GM21515 (cell line): ENCODE data around the gene ZNF135.

Source experiments
- ATAC-seq: cut with Tn5 transposase; IDR thresholded peaks from one replicate; pipeline ENCODE4 v1.9.1; 2021; ENCODE audit not compliant: unreplicated experiment

Gene ZNF135

GRCh38 chr19:58089846-58090245 is 30.8 kb downstream of the ZNF135 start:
- no peak for ATAC-seq

- no peak for ATAC-seq
Measured at GRCh38 chr19:58091251-58091995, 32.3 kb downstream of the ZNF135 start.

GRCh38 chr19:58093071-58093470 is 34.0 kb downstream of the ZNF135 start:
- no peak for ATAC-seq

GRCh38 chr19:58095328-58095727 is 36.2 kb downstream of the ZNF135 start:
- no peak for ATAC-seq

- ATAC-seq, result no peak
Measured at GRCh38 chr19:58096884-58097283, 37.8 kb downstream of the ZNF135 start.

- ATAC-seq, result no peak
Measured at GRCh38 chr19:58097349-58097748, 38.3 kb downstream of the ZNF135 start.

GRCh38 chr19:58097781-58098681 is 38.9 kb downstream of the ZNF135 start, which contains the start of gene ZSCAN18:
TSS of gene ZSCAN18 (minus strand) at chr19:58098231. CDS start at chr19:58090267, 7,964 bp downstream.
- peak; percentile 77 for ATAC-seq

- no peak for ATAC-seq
Measured at GRCh38 chr19:58098682-58098998, 39.6 kb downstream of the ZNF135 start.

GRCh38 chr19:58107778-58108545 is 48.9 kb downstream of the ZNF135 start:
- no peak for ATAC-seq

- no peak for ATAC-seq
Measured at GRCh38 chr19:58108546-58108817, 49.4 kb downstream of the ZNF135 start.

- ATAC-seq, result no peak
Measured at GRCh38 chr19:58117841-58118575, 58.9 kb downstream of the ZNF135 start.

GRCh38 chr19:58118979-58119733 is 60.1 kb downstream of the ZNF135 start:
- no peak for ATAC-seq
